Right ventricle myocardium superior (tissue), 1 donor: Measurements from ENCODE around the gene CHCHD1. TPM values are rescaled to one million over a fixed set of nuclear protein-coding genes. Genes with fewer than 3 reads are reported as not detected.
"Not testable (repeated sequence)": the region's sequence is repeated elsewhere in the genome, so short reads cannot be mapped to it uniquely, and the experiment has no call there.

Experiments used
- ATAC-seq: fragments of 200-7000 bp; cut with Tn5 transposase; one replicate; pipeline ENCODE4 v1.9.1; 2020; ENCODE audit warnings: mild to moderate bottlenecking; ENCODE audit not compliant: poor library complexity
- DNase-seq: peaks from one replicate; pipeline ENCODE4 v3.0.0-alpha.2; 2020
- intact Hi-C: fragments of 100-400 bp; cut with DNase I; formaldehyde crosslinking; loops from one replicate; pipeline ENCODE4 v1.11.2; 2022
- long read RNA-seq: library from polyadenylated mRNA; unstranded; transcript quantifications from one replicate; pipeline ENCODE4 v2.0.0, GENCODE V29; 2021
- total RNA-seq: library from RNA; stranded (reverse); fragmentation: NEBNext Ultra II Directional; extraction: Animal tissue kit (Norgen Biotek cat#: 25700); gene quantifications from one replicate; pipeline ENCODE4 v1.2.1, GENCODE V29; 2021
- donor health status: DM: no; HTN: yes; CAD: no; lungs with severe emphysema.

CHCHD1 gene
- 28.0 TPM for total RNA-seq
- long read RNA-seq, transcript CHCHD1-201 (3 exons, 835 nt): major isoform, 16 of 18 reads
- long read RNA-seq, partial matches to known transcripts: 1 of 18 reads
- long read RNA-seq, other reads (novel, unspliced or antisense): 1 of 18 reads

DNA sequence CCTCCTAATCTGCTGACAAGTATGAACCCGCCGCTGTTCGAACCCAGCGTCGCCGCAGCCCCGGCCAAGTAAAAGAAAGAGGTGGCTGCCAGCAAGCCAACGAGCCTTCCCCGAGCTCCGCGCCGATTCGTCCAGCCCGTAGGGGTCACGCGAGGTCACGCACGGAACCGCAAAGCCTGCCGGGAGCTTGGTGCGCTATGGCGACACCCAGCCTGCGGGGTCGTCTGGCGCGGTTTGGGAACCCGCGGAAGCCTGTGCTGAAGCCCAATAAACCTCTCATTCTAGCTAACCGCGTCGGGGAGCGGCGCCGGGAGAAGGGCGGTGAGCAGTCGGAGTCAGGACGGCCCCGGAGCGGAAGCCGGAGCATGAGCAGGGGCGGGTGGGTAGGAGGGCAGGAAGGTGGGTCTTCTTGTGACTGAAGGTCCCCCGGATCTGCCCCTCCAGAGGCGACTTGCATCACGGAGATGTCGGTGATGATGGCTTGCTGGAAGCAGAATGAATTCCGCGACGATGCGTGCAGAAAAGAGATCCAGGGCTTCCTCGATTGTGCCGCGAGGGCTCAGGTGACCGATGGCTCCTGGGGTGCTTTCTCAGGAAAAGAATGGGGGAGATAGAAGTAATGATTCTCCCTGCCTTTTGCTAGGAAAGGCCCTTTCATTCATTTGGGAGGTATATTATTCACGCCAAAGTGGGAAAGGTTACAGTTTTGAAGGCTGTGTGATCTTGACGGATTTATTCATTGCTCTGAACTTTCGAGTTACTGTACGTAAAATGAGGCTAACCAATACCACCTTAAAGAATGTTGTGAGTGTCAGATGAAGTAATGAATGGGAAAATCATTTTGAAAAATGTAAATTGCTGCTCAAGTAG lies at the start of gene CHCHD1:
Gene CHCHD1 (plus strand): TSS at position 170 of the 870 bp plus-strand sequence. CDS start 28 bp downstream, at position 198.
- DNase-seq (peak; percentile 96), ATAC-seq (peak; percentile 81)
- intact Hi-C loops: no loop called here

DNA sequence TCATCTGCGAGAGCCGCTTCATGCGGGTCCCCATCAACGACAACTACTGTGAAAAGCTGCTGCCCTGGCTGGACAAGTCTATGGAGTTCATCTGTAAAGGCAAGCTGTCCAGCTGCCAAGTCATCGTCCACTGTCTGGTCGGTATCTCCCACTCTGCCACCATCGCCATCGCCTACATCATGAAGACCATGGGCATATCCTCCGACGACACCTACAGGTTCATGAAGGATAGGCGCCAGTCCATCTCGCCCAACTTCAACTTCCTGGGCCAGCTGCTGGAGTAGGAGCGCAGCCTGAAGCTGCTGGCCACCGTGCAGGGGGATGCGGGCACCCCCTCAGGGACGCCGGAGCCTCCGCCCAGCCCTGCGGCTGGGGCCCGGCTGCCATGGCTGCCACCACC lies 49.4 kb upstream of the CHCHD1 start:
- intact Hi-C loops: loop anchor here (10.0 kb wide), 1 partner anchor 78 kb away; the partner anchor contains the start of gene SYNPO2L
- ATAC-seq: no peak
- DNase-seq: no peak

DNA sequence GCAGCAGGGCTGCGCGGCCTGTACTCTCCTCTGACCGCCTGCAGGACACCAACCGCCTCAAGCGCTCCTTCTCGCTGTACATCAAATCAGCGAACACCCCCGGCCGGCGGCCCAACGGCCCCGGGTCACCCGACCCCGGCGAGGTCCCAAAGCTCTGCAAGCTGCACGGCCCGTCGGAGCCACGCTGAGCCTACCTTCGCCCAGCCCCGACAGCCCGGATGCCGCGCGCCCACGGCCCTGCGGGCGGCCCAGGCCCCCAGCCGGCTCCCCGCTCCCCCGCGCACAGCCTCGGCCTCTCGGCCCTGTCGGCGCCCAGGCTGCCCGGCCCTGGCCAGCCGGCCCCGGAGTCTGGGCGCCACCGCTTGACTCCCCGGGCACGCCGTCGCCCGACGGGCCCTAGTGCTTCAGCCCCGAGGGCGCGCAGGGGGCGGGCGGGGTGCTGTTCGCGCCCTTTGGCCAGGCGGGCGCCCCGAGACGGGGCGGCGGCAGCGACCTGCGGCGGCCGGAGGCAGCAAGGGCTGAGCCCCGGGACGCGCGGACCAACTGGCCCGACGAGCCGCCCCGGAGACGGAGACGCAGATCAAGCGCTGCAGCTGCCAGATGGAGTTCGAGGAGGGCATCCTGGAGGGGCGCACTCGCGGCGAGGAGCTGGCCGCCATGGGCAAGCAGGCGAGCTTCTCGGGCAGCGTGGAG lies 48.8 kb upstream of the CHCHD1 start:
- intact Hi-C loops: loop anchor here (10.0 kb wide), 1 partner anchor 78 kb away; the partner anchor contains the start of gene SYNPO2L
- DNase-seq (no peak), ATAC-seq (no peak)

- DNase-seq (no peak), ATAC-seq (no peak)
- intact Hi-C loops: loop anchor here (10.0 kb wide), 1 partner anchor 79 kb away; the partner anchor contains the start of gene SYNPO2L
These were observed 47.7 kb upstream of the CHCHD1 start for GRCh38 chr10:73734028-73734720.

- ATAC-seq: no peak
- intact Hi-C loops: loop anchor here (10.0 kb wide), 1 partner anchor 80 kb away; the partner anchor contains the start of gene SYNPO2L
- no peak for DNase-seq
These were observed 47.0 kb upstream of the CHCHD1 start for GRCh38 chr10:73734796-73735305.

DNA sequence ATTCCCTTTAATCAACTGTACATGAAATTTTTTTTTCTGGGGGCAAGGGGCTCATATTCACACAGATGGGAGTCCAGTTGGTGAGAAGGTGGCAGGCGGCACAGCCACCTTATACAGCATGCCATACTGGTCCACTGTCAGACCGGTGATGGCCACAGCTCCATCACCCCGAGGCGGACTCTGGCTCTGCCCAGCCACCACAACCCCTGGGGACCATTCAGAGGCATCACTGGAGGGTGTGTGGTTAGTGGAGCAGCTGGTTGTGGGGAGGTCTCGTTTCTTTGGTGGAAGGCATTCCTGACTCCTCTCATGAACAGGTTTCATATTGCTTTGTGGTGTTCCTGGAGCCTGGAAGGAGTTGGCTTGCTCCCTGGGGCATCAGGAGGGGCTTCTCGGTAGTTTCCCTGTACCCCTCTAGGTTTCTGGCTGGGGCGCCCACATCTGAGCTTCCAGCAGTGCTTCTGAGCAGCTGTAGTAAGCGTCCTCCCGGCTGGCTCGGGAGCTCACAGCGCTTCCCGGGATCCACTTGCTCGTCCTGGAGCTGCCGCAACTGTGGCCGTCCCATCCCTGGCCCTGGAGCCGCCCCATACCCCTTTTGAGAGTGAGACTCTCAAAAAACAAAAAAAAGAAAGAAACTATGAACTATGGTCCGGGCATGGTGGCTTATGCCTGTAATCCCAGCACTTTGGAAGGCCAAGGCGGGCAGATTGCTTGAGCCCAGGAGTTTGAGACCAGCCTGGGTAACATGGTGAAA lies 41.2 kb upstream of the CHCHD1 start:
- intact Hi-C loops, ATAC-seq, DNase-seq: not testable (repeated sequence)

DNA sequence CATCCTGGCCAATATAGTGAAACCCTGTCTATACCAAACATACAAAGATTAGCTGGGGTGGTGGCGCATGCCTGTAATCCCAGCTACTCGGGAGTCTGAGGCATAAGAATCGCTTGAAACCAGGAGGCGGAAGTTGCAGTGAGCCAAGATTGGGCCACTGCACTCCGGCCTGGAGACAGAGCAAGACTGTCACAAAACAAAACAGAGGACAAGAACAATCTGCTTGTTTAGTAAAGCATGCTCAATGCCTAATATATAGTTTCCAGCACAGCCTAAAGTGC lies 39.5 kb upstream of the CHCHD1 start:
- no peak for ATAC-seq
- intact Hi-C loops: no loop called here

GRCh38 chr10:73743327-73743904 lies 38.4 kb upstream of the CHCHD1 start:
- intact Hi-C loops: no loop called here
- ATAC-seq (no peak), DNase-seq (no peak)

More for the DNA sequence above, 39.5 kb upstream of the CHCHD1 start:
- DNase-seq: no peak

DNA sequence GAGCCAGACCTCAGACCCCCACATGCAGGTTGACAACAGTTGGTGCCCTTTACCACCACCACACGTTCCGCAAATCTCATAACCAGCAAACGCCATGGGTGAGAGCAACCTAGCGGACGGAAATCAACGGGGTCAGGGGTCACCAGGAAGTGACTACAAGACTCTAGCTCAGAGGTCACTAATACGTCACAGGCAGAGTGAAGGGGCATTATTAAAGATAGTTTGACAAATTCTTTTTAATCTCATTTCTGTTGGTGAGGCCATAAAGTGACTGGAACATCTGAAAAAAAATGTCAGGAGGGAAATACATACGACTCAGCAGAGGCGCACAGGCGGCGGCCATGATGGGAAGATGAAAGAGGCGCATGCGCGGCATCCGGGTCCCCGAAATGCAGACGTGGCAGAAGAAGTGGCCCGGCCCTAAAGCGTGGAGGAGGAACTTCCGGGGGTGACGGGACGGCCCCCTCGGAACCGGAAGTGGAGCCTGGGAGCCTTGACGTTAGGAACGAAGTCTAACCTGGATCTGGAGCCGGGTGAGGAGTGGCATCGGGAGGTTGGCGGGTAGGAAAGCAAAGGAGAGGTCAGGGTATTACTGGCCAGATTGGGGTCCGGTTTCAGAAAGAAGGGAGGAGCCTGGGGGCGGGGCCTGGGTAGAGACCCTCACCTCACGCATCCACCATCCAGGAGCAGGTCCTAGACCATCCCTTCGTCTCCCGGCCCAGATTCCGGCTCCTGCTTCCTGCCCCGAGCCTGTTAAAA lies 37.8 kb upstream of the CHCHD1 start, which contains the start of gene SEC24C:
Gene SEC24C (plus strand): TSS at position 468 of the 759 bp plus-strand sequence. CDS start 2,461 bp downstream, outside the sequence.
- DNase-seq (peak; percentile 98), ATAC-seq (peak; percentile 98)
- intact Hi-C loops: no loop called here

- ATAC-seq (peak; percentile 10), DNase-seq (peak; percentile 63)
- intact Hi-C loops: no loop called here
These were observed 37.2 kb upstream of the CHCHD1 start for GRCh38 chr10:73744664-73744975.

DNA sequence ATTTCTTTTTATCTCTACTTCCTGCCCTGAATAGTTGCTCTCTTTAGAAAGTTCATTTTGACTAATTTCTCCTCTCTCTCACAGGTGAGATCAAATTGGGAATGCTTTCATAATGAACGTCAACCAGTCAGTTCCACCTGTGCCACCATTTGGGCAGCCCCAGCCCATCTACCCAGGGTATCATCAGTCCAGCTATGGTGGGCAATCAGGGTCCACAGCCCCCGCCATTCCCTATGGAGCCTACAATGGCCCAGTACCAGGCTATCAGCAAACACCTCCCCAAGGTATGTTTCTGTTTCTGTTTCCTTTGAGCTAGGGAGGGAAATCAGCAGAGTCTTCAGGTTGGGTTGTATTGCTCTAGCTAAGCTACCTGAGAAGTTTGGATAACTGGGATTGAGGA lies 35.1 kb upstream of the CHCHD1 start:
- ATAC-seq (no peak), DNase-seq (no peak)
- intact Hi-C loops: no loop called here

DNA sequence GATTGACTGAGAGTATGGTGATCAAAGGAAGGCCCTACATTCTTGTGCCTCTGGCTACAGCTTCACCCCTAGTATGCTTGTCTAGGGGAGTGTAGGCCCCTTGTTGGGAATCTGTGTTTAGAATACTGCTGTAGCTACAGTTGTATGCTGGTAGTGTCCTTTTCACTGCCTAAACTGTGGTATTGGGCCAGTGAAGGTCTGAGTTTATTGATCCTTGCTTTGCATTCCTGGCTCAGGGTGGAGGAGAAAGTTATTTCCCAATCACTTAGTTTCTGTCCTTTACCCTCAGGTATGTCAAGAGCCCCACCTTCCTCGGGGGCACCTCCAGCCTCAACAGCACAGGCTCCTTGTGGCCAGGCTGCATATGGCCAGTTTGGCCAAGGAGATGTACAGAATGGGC lies 31.0 kb upstream of the CHCHD1 start:
- DNase-seq: no peak
- no peak for ATAC-seq
- intact Hi-C loops: no loop called here

GRCh38 chr10:73756183-73756582 lies 25.7 kb upstream of the CHCHD1 start:
- DNase-seq (no peak), ATAC-seq (no peak)
- intact Hi-C loops: no loop called here

DNA sequence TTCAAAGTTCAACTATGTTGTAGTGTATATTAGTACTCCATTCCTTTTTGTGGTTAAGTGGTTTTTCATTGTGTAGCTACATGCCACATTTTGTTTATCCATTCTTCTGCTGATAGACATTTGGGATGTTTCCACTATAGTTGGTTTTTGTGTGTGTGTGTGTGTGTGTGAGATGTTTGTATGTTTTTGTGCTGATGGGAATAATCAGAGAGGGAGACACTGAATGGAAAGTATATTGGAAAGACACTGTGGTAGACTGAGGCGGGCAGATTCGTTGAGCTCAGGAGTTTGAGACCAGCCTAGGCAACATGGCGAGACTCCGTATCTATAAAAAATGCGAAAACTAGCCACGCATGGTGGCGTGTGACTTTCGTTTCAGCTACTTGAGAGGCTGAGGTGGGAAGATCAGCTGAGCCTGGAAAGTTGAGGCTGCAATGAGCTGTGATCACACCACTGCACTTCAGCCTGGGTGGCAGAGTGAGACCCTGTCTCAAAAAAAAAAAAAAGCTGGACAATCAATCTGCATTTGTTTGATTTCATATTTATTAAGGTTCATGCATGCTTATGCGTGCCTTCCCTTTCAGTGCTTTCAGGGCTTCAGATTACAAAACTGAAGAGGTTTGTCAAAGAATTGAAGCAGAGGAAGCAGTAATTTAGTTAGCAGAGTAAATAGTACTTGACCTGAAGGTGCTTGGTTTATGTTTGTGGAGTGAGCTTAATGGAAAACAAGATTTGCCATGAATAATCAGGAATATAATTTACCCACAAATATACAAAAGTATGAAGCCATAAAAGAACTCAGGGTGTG lies 22.9 kb upstream of the CHCHD1 start:
- DNase-seq (no peak), ATAC-seq (no peak)
- intact Hi-C loops: no loop called here

- ATAC-seq: no peak
- no peak for DNase-seq
- intact Hi-C loops: no loop called here
These were observed 22.2 kb upstream of the CHCHD1 start for GRCh38 chr10:73759512-73760115.

GRCh38 chr10:73761781-73762180 lies 20.1 kb upstream of the CHCHD1 start:
- intact Hi-C loops: no loop called here
- no peak for DNase-seq
- no peak for ATAC-seq
